ENCODE results near the gene ANKLE2. TPM values are rescaled to one million over a fixed set of nuclear protein-coding genes. Genes with fewer than 3 reads are reported as not detected.

Gene ANKLE2
- total and polyA plus RNA-seq, 4 donors, result 8.4 to 24.1 (median 15.4) TPM

DNA sequence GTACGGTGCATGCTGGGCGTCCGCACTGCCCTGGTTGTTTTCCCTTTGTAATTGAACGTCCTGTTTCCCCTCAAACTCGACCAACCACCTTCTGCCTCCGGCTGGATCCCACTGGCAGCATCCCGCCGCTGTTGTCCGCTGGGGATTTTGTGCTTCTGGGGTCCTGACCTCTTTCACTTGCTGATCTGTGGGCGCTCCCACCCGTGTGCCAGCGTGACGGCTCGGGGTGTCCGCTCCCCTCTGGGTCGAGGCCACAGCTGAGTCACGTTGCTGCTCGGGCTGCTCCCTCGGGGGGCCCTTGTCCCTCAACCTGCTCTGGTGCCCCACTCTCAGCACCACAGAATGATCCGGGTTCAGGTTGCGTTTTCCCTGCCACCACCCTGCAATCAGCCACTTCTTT lies 43.0 kb downstream of the ANKLE2 start:
- DNase-seq (ENCODE audit: low spot score), result no peak
- TF ChIP-seq FOXA2 (IDR thresholded peaks at IDR 0.05), result no peak
- Histone ChIP-seq H3K36me3 (ENCODE audit: control insufficient read depth in 4 of 4, insufficient read depth in 3 of 4, low read depth in 1 of 4, low read length in 3 of 4) (peaks cover 21 to 59% (median 27%) of the 10 kb centered on the region in 4 donors), H3K4me1 (ENCODE audit: control insufficient read depth in 4 of 4, insufficient read depth in 4 of 4, low read length in 3 of 4) (peaks cover 0 to 3% (median 1%) of the 10 kb centered on the region in 4 donors), H3K9ac (ENCODE audit: low read depth in 1 of 2, low read length in 2 of 2) (no peak overlapping the region), H3K27me3 (ENCODE audit: control insufficient read depth in 4 of 4, insufficient read depth in 4 of 4, low read length in 3 of 4) (no peaks in the 10 kb centered on the region), H3K4me3 (ENCODE audit: low read depth in 1 of 3, low read length in 3 of 3) (no peak overlapping the region), H3K9me3 (ENCODE audit: control insufficient read depth in 4 of 4, low read length in 3 of 4) (no peaks in the 10 kb centered on the region), H3K27ac (ENCODE audit: low read depth in 1 of 2, low read length in 2 of 2) (no peak overlapping the region)
- 97% methylated on average over 21 of the region's 21 CpGs for WGBS

GRCh38 chr12:132717531-132718387 lies 43.9 kb downstream of the ANKLE2 start:
- DNase-seq (ENCODE audit: low spot score), result no peak
- Histone ChIP-seq H3K27me3 (ENCODE audit: control insufficient read depth in 4 of 4, insufficient read depth in 4 of 4, low read length in 3 of 4) (no peaks in the 10 kb centered on the region), H3K4me3 (ENCODE audit: low read depth in 1 of 3, low read length in 3 of 3) (no peak overlapping the region), H3K36me3 (ENCODE audit: control insufficient read depth in 4 of 4, insufficient read depth in 3 of 4, low read depth in 1 of 4, low read length in 3 of 4) (peaks cover 20 to 51% (median 24%) of the 10 kb centered on the region in 4 donors), H3K4me1 (ENCODE audit: control insufficient read depth in 4 of 4, insufficient read depth in 4 of 4, low read length in 3 of 4) (peaks cover 0 to 3% (median 1%) of the 10 kb centered on the region in 4 donors), H3K27ac (ENCODE audit: low read depth in 1 of 2, low read length in 2 of 2) (no peak overlapping the region), H3K9me3 (ENCODE audit: control insufficient read depth in 4 of 4, low read length in 3 of 4) (no peaks in the 10 kb centered on the region), H3K9ac (ENCODE audit: low read depth in 1 of 2, low read length in 2 of 2) (no peak overlapping the region)
- WGBS, result 96% methylated on average over 61 of the region's 61 CpGs
- TF ChIP-seq HNF4G (IDR thresholded peaks at IDR 0.05), result no peak
- TF ChIP-seq MAX (IDR thresholded peaks at IDR 0.05), result no peak
- TF ChIP-seq HNF4A (conservative IDR thresholded peaks at IDR 0.05), result no peak
- no peak for TF ChIP-seq RAD21 (IDR thresholded peaks at IDR 0.05)
- no peak for TF ChIP-seq RXRA (IDR thresholded peaks at IDR 0.05)
- TF ChIP-seq TAF1 (conservative IDR thresholded peaks at IDR 0.05), result no peak
- no peak for TF ChIP-seq CTCF (IDR thresholded peaks at IDR 0.05; ENCODE audit: low read depth, low read length, missing input control)
- no peak for TF ChIP-seq GABPA (IDR thresholded peaks at IDR 0.05 in 1 of 2, conservative IDR thresholded peaks at IDR 0.05 in 1 of 2)
- no peak for TF ChIP-seq JUND (IDR thresholded peaks at IDR 0.05)
- TF ChIP-seq FOXA1 (IDR thresholded peaks at IDR 0.05), result no peak
- TF ChIP-seq ATF3 (IDR thresholded peaks at IDR 0.05), result no peak
- TF ChIP-seq, protein P1, sequence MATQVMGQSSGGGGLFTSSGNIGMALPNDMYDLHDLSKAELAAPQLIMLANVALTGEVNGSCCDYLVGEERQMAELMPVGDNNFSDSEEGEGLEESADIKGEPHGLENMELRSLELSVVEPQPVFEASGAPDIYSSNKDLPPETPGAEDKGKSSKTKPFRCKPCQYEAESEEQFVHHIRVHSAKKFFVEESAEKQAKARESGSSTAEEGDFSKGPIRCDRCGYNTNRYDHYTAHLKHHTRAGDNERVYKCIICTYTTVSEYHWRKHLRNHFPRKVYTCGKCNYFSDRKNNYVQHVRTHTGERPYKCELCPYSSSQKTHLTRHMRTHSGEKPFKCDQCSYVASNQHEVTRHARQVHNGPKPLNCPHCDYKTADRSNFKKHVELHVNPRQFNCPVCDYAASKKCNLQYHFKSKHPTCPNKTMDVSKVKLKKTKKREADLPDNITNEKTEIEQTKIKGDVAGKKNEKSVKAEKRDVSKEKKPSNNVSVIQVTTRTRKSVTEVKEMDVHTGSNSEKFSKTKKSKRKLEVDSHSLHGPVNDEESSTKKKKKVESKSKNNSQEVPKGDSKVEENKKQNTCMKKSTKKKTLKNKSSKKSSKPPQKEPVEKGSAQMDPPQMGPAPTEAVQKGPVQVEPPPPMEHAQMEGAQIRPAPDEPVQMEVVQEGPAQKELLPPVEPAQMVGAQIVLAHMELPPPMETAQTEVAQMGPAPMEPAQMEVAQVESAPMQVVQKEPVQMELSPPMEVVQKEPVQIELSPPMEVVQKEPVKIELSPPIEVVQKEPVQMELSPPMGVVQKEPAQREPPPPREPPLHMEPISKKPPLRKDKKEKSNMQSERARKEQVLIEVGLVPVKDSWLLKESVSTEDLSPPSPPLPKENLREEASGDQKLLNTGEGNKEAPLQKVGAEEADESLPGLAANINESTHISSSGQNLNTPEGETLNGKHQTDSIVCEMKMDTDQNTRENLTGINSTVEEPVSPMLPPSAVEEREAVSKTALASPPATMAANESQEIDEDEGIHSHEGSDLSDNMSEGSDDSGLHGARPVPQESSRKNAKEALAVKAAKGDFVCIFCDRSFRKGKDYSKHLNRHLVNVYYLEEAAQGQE (IDR thresholded peaks at IDR 0.05), result no peak
- TF ChIP-seq FOXA2 (IDR thresholded peaks at IDR 0.05), result no peak
- no peak for TF ChIP-seq ZBTB33 (IDR thresholded peaks at IDR 0.05)
- TF ChIP-seq YY1 (IDR thresholded peaks at IDR 0.05), result no peak
- TF ChIP-seq NR2F2 (IDR thresholded peaks at IDR 0.05), result no peak
- TF ChIP-seq EGR1 (IDR thresholded peaks at IDR 0.05; ENCODE audit: low read depth in 2 of 2), result no peak
- TF ChIP-seq SP1 (IDR thresholded peaks at IDR 0.05), result no peak
